ENCODE data around the gene DRD5.
"Not testable (repeated sequence)": the region's sequence is repeated elsewhere in the genome, so short reads cannot be mapped to it uniquely, and the experiment has no call there.

Gene DRD5

DNA sequence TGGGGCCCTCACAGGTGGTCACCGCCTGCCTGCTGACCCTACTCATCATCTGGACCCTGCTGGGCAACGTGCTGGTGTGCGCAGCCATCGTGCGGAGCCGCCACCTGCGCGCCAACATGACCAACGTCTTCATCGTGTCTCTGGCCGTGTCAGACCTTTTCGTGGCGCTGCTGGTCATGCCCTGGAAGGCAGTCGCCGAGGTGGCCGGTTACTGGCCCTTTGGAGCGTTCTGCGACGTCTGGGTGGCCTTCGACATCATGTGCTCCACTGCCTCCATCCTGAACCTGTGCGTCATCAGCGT is 652 bp downstream of the DRD5 start:
- TF ChIP-seq, protein P1, sequence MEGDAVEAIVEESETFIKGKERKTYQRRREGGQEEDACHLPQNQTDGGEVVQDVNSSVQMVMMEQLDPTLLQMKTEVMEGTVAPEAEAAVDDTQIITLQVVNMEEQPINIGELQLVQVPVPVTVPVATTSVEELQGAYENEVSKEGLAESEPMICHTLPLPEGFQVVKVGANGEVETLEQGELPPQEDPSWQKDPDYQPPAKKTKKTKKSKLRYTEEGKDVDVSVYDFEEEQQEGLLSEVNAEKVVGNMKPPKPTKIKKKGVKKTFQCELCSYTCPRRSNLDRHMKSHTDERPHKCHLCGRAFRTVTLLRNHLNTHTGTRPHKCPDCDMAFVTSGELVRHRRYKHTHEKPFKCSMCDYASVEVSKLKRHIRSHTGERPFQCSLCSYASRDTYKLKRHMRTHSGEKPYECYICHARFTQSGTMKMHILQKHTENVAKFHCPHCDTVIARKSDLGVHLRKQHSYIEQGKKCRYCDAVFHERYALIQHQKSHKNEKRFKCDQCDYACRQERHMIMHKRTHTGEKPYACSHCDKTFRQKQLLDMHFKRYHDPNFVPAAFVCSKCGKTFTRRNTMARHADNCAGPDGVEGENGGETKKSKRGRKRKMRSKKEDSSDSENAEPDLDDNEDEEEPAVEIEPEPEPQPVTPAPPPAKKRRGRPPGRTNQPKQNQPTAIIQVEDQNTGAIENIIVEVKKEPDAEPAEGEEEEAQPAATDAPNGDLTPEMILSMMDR (IDR thresholded peaks at IDR 0.05; ENCODE audit: insufficient read depth, low read length, missing control alignments) = no peak
- H3K4me3 ChIP-seq (ENCODE audit: low read depth, low read length) = no peak overlapping the region
- POLR2A ChIA-PET = no interaction called here
- CTCF ChIA-PET = no interaction called here
- no peak for DNase-seq (ENCODE audit: low read depth, low spot score)

DNA sequence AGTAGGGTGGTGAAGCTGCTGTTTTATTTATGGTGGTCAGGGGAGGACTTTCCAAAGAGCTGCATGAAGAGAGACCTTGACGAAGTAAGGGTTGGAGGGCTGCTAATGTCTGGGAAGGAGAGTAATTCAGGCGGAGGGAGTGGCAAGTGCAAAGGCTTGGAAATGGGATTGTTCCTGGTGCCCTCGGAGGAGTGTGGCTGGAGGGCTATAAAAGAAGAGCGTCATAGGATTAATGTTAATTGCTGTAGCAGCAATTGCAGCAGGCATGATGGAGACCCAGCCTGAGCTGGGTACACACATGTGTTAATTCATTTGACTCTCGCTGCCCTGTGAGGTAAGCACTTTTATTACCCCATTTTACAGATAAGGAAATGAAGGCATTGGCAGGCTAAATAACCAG is 4.5 kb downstream of the DRD5 start:
- DNase-seq (ENCODE audit: low read depth, low spot score); H3K4me3 ChIP-seq (ENCODE audit: low read depth, low read length); CTCF ChIA-PET; POLR2A ChIA-PET: not testable (repeated sequence)

DNA sequence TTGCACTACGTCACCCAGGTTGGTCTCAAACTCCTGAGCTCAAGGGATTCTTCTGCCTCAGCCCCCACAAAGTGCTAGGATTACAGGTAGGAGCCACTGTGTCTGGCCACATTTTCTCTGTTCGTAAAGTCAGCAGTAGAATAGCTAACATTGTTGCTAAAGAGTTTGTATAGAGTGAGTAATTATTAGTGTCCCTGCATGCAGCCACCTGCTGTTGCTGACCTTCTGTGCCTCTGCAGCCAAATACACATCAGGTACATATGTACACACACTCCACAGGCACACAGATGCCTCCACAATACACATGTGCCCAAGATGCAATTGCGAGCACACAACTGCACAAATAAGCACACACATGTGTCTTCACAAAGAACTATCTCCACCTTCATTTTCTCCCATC is 10.9 kb downstream of the DRD5 start:
- TF ChIP-seq, protein P1 (IDR thresholded peaks at IDR 0.05; ENCODE audit: insufficient read depth, low read length, missing control alignments) = no peak
- POLR2A ChIA-PET = no interaction called here
- no peak for DNase-seq (ENCODE audit: low read depth, low spot score)

DNA sequence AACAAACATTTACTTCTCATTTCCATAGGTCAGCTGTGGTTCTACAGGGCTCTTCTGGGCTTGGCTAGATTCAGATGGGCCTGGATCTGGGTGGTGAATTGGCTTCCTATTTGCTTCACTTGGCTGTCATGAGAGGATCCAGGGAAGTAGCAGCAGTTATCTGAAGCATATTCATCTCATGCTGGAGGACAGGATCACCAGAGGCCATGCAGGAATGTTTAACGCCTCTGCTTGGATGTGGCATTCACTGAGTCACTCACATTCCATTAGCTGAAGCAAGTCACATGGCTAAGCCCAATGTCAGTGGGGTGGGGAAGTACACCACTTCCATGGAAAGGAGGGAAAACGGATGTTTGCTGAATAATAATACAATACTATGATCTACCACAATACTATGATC is 15.2 kb downstream of the DRD5 start:
- DNase-seq (ENCODE audit: low read depth, low spot score); CTCF ChIA-PET; H3K4me3 ChIP-seq (ENCODE audit: low read depth, low read length); POLR2A ChIA-PET: not testable (repeated sequence)

More for the DNA sequence above, 10.9 kb downstream of the DRD5 start:
- no peak overlapping the region for H3K4me3 ChIP-seq (ENCODE audit: low read depth, low read length)
- CTCF ChIA-PET = no interaction called here

DNA sequence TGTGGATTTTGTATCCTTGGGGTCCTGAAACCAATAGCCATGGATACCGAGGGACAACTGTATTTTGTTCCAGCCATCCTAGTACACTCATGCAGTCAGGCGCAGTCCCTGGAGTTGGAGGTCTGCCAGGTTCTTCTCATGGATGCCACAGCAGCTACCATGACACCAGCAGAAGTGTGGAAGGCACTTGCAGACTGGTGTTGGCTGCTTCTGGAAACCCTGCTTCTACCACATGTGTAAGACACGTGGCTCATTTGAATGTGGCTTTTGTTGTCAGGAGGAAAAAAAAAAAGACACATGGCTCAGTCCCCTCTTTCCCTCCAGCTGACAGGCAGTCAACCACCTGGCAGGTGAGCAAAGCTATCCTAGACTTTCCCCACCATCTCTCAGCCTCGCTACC is 19.4 kb downstream of the DRD5 start:
- POLR2A ChIA-PET = no interaction called here
- no peak for DNase-seq (ENCODE audit: low read depth, low spot score)
- CTCF ChIA-PET = no interaction called here
- H3K4me3 ChIP-seq (ENCODE audit: low read depth, low read length) = no peak overlapping the region
- TF ChIP-seq, protein P1 (IDR thresholded peaks at IDR 0.05; ENCODE audit: insufficient read depth, low read length, missing control alignments) = no peak

DNA sequence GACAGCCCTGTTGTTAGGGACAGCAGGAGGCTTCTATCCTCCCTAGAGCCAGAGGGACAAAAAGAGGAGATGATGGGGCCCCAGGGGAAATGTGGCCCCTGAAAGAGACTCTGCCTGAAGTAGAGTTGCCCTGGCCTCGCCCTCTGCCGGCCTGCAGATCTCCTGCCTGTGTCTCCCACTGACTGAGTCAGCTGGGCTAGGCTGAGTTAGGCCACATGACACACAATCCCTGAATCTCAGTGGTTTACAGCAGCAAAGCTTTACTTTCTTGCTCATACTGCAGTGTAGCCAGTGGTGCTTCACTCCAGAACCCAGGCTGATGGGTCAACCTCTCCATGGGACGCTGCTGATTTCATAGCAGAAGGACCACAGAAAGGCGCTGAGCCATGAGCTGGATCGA is 23.5 kb downstream of the DRD5 start:
- ChIA-PET POLR2A (no interaction called here), CTCF (no interaction called here)
- TF ChIP-seq, protein P1 (IDR thresholded peaks at IDR 0.05; ENCODE audit: insufficient read depth, low read length, missing control alignments) = no peak
- DNase-seq (ENCODE audit: low read depth, low spot score) = no peak
- H3K4me3 ChIP-seq (ENCODE audit: low read depth, low read length) = no peak overlapping the region

DNA sequence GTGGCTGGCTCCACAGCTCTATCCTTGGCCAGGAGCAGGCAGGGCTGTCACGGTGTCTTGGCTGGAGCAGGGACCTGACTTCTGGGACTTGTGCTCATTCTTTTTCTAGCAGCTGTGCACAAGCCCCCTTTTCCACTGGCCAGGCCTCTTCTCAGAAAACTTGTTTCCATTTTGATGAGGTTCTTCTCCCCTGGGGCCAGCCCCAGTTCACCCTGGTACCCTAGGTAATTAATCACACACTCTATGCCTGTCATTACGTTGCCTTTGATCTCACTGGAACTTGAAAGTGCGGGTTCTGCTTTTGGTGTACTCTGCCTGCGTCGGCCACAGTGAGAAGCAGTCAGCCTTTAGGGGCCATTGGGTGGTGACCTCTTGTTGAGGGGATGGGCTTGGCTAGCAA is 26.6 kb downstream of the DRD5 start:
- CTCF ChIA-PET = no interaction called here

More for the DNA sequence above, 26.6 kb downstream of the DRD5 start:
- TF ChIP-seq, protein P1 (IDR thresholded peaks at IDR 0.05; ENCODE audit: insufficient read depth, low read length, missing control alignments) = no peak
- no peak overlapping the region for H3K4me3 ChIP-seq (ENCODE audit: low read depth, low read length)
- POLR2A ChIA-PET = no interaction called here
- DNase-seq (ENCODE audit: low read depth, low spot score) = no peak

Measured in AG04449 (cell line).